HG02943 (cell line): ENCODE data around the gene CLIC5.

Experiments
- ATAC-seq: cut with Tn5 transposase; IDR thresholded peaks from one replicate; pipeline ENCODE4 v1.9.1; 2021; ENCODE audit warnings: mild to moderate bottlenecking, low read depth, moderate library complexity; ENCODE audit not compliant: unreplicated experiment

The CLIC5 gene

GRCh38 chr6:45855642-45856394, 159.8 kb downstream of the CLIC5 start:
- no peak for ATAC-seq

- no peak for ATAC-seq
These were observed 161.4 kb downstream of the CLIC5 start for GRCh38 chr6:45854149-45854742.

GRCh38 chr6:45851034-45851400, 164.6 kb downstream of the CLIC5 start:
- ATAC-seq: no peak

- no peak for ATAC-seq
These were observed 165.2 kb downstream of the CLIC5 start for GRCh38 chr6:45850378-45851033.

- ATAC-seq: no peak
These were observed 170.1 kb downstream of the CLIC5 start for GRCh38 chr6:45845567-45845966.

- ATAC-seq: no peak
These were observed 170.7 kb downstream of the CLIC5 start for GRCh38 chr6:45844986-45845385.

GRCh38 chr6:45843848-45844521, 171.7 kb downstream of the CLIC5 start:
- ATAC-seq: no peak

GRCh38 chr6:45841062-45841461, 174.6 kb downstream of the CLIC5 start:
- ATAC-seq: no peak

- ATAC-seq: no peak
These were observed 176.7 kb downstream of the CLIC5 start for GRCh38 chr6:45838996-45839395.

- ATAC-seq: no peak
These were observed 177.2 kb downstream of the CLIC5 start for GRCh38 chr6:45838451-45838850.

GRCh38 chr6:45837541-45838200, 178.0 kb downstream of the CLIC5 start:
- no peak for ATAC-seq

GRCh38 chr6:45836984-45837383, 178.7 kb downstream of the CLIC5 start:
- no peak for ATAC-seq

- no peak for ATAC-seq
These were observed 179.2 kb downstream of the CLIC5 start for GRCh38 chr6:45836438-45836824.

- no peak for ATAC-seq
These were observed 179.8 kb downstream of the CLIC5 start for GRCh38 chr6:45835721-45836437.

GRCh38 chr6:45832063-45832462, 183.6 kb downstream of the CLIC5 start:
- no peak for ATAC-seq
